DMS 273 (cell line): ENCODE data around the gene ESYT1.
A peak's percentile ranks its signal among the peaks of the same experiment; 100 is the strongest.

Experiments
- DNase-seq: peaks from one replicate; lab custom pipeline; 2025; ENCODE audit not compliant: unreplicated experiment; lab: John Stamatoyannopoulos, UW

The ESYT1 gene

DNA sequence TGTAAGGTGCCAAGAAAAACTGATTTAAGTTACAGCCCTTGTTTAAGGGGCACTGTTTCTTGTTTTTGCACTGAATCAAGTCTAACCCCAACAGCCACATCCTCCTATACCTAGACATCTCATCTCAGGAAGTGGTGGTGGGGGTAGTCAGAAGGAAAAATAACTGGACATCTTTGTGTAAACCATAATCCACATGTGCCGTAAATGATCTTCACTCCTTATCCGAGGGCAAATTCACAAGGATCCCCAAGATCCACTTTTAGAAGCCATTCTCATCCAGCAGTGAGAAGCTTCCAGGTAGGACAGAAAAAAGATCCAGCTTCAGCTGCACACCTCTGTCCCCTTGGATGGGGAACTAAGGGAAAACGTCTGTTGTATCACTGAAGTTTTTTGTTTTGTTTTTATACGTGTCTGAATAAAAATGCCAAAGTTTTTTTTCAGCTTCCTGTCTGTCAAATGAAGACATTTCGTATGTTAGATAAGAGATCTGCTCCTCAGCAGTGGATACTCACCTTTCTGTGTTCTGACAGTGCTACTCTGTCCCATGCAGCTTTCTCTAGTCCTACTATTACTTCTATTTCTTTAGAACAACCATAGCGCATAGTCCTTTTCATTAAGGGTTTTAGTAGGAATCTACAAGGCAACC is 24.9 kb upstream of the ESYT1 start:
- DNase-seq, result no peak

DNA sequence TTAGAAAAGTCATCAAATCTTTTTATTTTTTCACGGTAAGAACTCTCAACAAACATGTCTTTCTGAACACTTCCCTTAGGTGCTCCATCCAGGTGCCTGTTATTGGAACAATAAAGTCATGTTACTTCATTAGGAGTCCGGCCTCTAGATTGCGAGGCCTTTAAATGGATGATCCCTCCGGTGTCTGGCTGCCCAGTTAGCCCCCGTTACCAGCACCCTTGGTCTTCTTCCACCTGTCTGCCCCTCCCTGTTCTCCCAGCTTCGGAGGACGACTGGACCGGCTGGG is 24.3 kb upstream of the ESYT1 start:
- no peak for DNase-seq

DNA sequence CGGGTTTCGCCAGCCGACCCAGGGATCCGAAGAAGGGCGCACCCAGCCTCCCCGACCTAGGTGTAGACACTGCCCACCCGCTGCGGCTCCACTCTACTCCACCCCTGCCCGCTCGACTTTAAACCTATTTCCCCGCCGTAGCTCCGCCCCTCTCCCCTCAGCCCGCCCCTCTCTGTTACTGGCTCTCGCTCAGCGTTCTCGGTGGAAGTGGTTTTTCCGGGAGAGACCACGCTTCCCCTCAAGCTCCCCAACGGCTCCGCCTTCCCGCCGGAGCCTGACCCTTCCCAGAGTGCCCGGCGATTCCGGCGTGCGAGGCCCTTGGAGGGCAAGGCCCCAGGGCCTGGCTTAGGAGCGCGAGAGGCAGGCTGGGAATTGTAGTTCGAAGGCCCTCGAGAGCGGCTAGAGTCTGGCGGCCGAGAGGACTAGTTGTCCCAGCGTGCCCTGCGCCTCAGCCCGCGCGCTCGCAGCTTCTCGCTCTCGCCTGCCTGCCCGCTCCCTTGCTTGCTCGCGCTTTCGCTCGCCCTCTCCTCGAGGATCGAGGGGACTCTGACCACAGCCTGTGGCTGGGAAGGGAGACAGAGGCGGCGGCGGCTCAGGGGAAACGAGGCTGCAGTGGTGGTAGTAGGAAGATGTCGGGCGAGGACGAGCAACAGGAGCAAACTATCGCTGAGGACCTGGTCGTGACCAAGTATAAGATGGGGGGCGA is 23.8 kb upstream of the ESYT1 start, which contains the start of gene PA2G4:
TSS of gene PA2G4 (plus strand) at position 451 of the 706 bp plus-strand sequence. CDS start at position 630, 179 bp downstream.
- peak; percentile 99 for DNase-seq

- DNase-seq, result peak; percentile 51
Measured at GRCh38 chr12:56104815-56105608, 23.1 kb upstream of the ESYT1 start.

- DNase-seq, result no peak
Measured at GRCh38 chr12:56105609-56105902, 22.5 kb upstream of the ESYT1 start.

- DNase-seq, result no peak
Measured at GRCh38 chr12:56107242-56107641, 20.8 kb upstream of the ESYT1 start.

- DNase-seq, result no peak
Measured at GRCh38 chr12:56110571-56110970, 17.5 kb upstream of the ESYT1 start.

DNA sequence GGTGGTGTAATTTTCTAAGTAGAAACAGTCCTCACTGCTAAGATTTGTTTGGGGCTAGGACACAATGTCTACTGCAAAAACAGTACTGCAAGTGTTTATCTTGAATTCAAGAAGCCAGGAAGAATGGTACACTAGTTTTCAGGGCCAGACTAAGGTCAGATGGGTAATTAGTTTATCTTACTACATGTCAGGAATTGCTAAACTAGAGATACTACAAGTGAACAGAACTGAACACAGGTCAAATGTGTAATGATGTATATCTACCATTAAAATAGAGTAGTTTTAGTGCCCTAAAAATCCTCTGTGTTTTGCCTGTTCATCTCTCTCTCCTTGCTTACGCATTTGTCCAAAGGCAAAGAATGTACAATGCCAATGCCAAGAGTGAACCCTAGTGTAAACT is 14.0 kb upstream of the ESYT1 start:
- DNase-seq, result no peak

DNA sequence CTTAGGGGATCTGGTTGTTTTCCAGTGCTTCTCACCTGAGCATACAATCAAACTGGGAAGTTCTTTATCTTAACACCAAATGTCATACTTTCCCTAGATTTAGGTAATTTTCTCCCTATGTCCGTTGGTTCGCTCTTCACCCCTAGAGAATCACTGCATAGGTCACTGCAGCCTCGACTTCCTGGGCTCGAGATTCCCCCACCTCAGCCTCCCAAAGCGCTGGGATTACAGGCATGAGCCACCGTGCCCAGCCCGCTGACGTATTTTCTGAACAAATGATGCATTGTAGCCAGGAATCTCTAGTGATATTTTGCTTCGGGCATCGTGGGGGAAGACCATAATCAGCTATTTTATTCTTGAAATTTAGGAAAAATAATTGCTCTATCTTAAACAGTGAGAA is 12.7 kb upstream of the ESYT1 start:
- no peak for DNase-seq

DNA sequence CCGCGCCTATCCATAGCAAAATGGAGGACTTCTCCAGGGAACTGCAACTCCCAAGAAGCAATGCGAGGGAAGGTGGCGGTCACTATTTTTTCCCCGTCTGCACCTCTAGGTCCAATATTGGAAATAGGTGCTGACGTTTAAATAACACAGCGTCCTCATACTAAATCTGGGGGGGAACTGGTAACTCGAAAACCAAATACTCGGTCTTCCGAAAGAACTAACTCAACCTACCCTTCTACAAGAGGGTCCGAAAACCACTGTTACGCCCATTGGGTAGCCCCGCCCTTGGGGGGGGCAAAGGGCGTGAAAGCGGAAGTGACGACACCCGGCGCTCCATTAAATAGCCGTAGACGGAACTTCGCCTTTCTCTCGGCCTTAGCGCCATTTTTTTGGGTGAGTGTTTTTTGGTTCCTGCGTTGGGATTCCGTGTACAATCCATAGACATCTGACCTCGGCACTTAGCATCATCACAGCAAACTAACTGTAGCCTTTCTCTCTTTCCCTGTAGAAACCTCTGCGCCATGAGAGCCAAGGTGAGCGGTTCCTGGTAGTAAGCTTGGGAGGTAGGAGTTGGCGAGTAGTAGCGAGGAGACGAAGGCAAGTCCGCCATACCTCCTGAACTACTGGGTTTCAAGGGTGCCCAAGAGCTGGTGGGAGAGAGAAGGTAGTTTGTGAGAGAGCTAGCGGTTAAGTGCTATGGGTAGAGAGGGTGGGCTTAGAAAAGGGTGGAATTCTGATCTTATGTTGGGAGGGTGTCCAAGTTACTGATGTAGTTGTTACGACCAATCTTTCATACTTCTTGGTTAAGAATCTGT is 11.6 kb upstream of the ESYT1 start, which contains the start of gene RPL41:
TSS of gene RPL41 (plus strand) at position 367 of the 815 bp plus-strand sequence.
- peak; percentile 95 for DNase-seq

GRCh38 chr12:56117082-56117706 is 10.9 kb upstream of the ESYT1 start:
- peak; percentile 42 for DNase-seq

DNA sequence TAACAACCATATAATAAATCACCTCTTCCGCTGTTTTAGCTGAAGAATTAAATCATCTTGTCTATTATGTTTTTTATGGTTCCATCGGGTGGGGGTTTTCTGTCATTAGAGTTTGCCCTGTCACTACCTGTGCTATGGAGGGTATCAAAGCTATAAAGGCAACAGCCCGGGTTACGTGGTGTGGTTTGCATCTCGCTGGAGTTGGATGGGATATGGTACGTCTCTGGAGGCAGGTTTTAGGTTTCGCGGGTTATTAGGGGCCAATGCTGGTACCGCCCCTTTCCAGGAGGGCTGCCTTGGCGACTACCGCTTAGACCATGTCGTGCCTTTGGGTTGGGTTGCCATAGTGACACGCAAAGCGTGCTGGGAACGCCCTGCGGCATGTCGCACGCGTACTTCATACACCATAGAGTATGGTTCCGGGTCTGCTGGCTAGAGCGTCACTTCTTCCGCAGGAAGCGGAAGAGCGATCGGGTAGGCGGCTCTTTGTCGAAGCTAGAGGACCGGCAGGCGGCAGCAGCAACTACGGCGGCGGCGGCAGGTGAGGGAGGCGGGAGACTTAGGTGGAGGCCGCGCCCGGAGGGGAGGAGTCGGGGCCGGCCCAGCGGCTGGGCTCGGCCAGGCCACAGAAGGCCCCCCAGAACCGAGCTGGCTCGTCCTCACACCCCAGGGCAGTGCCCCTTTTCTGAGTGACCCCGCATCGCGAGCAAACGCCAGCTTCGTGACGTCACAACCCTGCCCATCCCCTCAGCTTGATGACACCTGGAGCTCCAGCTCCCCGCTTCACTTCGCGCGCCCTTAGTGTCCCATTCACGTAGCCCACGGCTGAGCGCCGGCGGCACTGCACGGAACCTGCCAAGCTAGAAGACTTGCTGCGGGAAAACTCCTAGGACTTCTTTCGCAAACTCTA is 10.0 kb upstream of the ESYT1 start, which contains the start of gene ZC3H10:
TSS of gene ZC3H10 (plus strand) at position 489 of the 910 bp plus-strand sequence. CDS start 2,297 bp downstream, outside the sequence.
- DNase-seq, result peak; percentile 99

DNA sequence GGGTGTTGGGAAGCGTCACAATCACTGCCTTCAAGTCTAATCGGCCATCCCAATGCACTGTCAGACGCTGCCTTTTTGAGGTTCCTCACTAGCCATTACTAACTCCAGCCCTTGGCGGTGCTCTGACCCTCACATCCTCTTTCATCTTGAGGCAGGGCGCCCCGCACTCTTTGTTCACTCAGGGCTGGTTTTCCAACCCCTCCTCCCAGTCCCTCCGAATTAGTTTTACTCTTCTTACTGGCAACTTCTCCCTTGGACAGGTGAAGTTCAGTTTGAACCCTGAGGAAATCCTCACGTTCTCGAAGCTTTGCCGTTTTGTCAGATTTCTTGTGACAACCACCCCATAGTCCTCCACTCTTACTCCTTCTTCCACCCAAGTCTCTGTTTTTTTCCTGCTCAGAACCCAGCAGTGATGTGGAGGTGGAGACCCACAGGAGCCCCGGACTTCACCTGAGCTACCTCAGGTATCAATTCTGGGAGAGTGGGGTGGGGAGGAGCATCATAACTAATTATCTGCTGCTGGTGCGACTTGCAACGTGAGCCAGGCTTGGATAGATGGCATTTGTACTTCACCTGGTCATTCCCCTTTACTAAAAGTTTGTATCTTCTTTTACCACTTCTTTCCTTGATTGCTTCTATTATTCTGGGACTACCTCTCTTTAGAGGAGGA is 9.2 kb upstream of the ESYT1 start:
- DNase-seq, result no peak

GRCh38 chr12:56119361-56119796 is 8.7 kb upstream of the ESYT1 start:
- peak; percentile 91 for DNase-seq

GRCh38 chr12:56120158-56120846 is 7.8 kb upstream of the ESYT1 start:
- DNase-seq, result no peak

DNA sequence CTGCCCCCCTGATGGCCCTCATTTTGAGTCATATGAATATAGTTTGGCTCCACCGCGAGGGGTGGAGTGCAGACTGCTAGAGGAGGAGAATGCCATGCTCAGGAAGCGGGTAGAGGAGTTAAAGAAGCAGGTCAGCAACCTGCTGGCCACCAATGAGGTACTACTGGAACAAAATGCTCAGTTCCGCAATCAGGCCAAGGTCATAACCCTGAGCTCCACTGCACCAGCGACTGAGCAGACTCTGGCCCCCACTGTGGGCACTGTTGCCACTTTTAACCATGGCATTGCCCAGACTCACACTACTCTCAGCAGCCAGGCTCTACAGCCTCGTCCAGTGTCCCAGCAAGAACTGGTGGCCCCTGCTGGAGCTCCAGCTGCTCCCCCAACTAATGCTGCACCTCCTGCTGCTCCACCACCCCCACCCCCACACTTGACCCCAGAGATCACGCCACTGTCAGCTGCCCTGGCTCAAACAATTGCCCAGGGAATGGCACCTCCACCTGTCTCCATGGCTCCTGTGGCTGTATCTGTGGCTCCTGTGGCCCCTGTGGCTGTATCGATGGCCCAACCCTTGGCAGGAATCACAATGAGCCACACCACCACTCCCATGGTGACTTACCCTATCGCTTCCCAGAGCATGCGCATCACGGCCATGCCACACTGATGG is 6.7 kb upstream of the ESYT1 start:
- DNase-seq, result no peak

GRCh38 chr12:56122637-56123036 is 5.4 kb upstream of the ESYT1 start:
- DNase-seq, result peak; percentile 52

- no peak for DNase-seq
Measured at GRCh38 chr12:56124133-56124532, 3.9 kb upstream of the ESYT1 start.
